ENCODE results near the gene LATS2.
A peak's percentile ranks its signal among the peaks of the same experiment; 100 is the strongest.
"Not testable (repeated sequence)": the region's sequence is repeated elsewhere in the genome, so short reads cannot be mapped to it uniquely, and the experiment has no call there.

Gene LATS2

GRCh38 chr13:20957049-20957620 is 104.3 kb downstream of the LATS2 start:
- ATAC-seq, H3K27ac Mint-ChIP-seq: not testable (repeated sequence)

GRCh38 chr13:20955496-20955895 is 105.9 kb downstream of the LATS2 start:
- Mint-ChIP-seq H3K9me3 (no peaks in the 10 kb centered on the region), H3K36me3 (no peaks in the 10 kb centered on the region), H3K27me3 (peaks cover 22% of the 10 kb centered on the region), H3K27ac (no peak overlapping the region), H3K4me1 (peaks cover 1% of the 10 kb centered on the region), H3K4me3 (no peak overlapping the region)
- no peak for ATAC-seq

More at GRCh38 chr13:20957049-20957620, 104.3 kb downstream of the LATS2 start:
- H3K36me3 Mint-ChIP-seq, H3K9me3 Mint-ChIP-seq, H3K4me3 Mint-ChIP-seq, H3K4me1 Mint-ChIP-seq: not testable (repeated sequence)
- peaks cover 37% of the 10 kb centered on the region for H3K27me3 Mint-ChIP-seq

GRCh38 chr13:20953245-20953931 is 108.0 kb downstream of the LATS2 start:
- no peak for ATAC-seq
- H3K27ac Mint-ChIP-seq = no peak overlapping the region
- H3K4me3 Mint-ChIP-seq = no peak overlapping the region
- H3K9me3 Mint-ChIP-seq = peaks cover 3% of the 10 kb centered on the region
- no peaks in the 10 kb centered on the region for H3K4me1 Mint-ChIP-seq
- H3K27me3 Mint-ChIP-seq = peaks cover 33% of the 10 kb centered on the region
- H3K36me3 Mint-ChIP-seq = no peaks in the 10 kb centered on the region

GRCh38 chr13:20952838-20953237 is 108.5 kb downstream of the LATS2 start:
- H3K27me3 Mint-ChIP-seq = peaks cover 39% of the 10 kb centered on the region
- no peak overlapping the region for H3K4me3 Mint-ChIP-seq
- ATAC-seq = no peak
- no peaks in the 10 kb centered on the region for H3K36me3 Mint-ChIP-seq
- H3K27ac Mint-ChIP-seq = no peak overlapping the region
- H3K4me1 Mint-ChIP-seq = no peaks in the 10 kb centered on the region
- peaks cover 3% of the 10 kb centered on the region for H3K9me3 Mint-ChIP-seq

- Mint-ChIP-seq H3K4me1 (peaks cover 16% of the 10 kb centered on the region), H3K27me3 (peaks cover 61% of the 10 kb centered on the region)
- not testable (repeated sequence) for ATAC-seq, H3K27ac Mint-ChIP-seq, H3K4me3 Mint-ChIP-seq, H3K36me3 Mint-ChIP-seq, H3K9me3 Mint-ChIP-seq
Measured at GRCh38 chr13:20948001-20948400, 113.4 kb downstream of the LATS2 start.

GRCh38 chr13:20945952-20946383 is 115.4 kb downstream of the LATS2 start:
- peaks cover 16% of the 10 kb centered on the region for H3K4me1 Mint-ChIP-seq
- H3K36me3 Mint-ChIP-seq = no peaks in the 10 kb centered on the region
- no peak overlapping the region for H3K27ac Mint-ChIP-seq
- peaks cover 61% of the 10 kb centered on the region for H3K27me3 Mint-ChIP-seq
- H3K9me3 Mint-ChIP-seq = peaks cover 3% of the 10 kb centered on the region
- peak; percentile 31 for ATAC-seq
- no peak overlapping the region for H3K4me3 Mint-ChIP-seq

GRCh38 chr13:20942938-20943559 is 118.3 kb downstream of the LATS2 start:
- Mint-ChIP-seq H3K4me1 (peaks cover 16% of the 10 kb centered on the region), H3K4me3 (no peak overlapping the region), H3K27me3 (peaks cover 61% of the 10 kb centered on the region), H3K9me3 (no peaks in the 10 kb centered on the region), H3K27ac (no peak overlapping the region), H3K36me3 (no peaks in the 10 kb centered on the region)
- no peak for ATAC-seq

GRCh38 chr13:20940511-20940910 is 120.9 kb downstream of the LATS2 start:
- H3K9me3 Mint-ChIP-seq, H3K4me3 Mint-ChIP-seq, H3K27ac Mint-ChIP-seq, H3K36me3 Mint-ChIP-seq, ATAC-seq, H3K4me1 Mint-ChIP-seq: not testable (repeated sequence)
- peaks cover 40% of the 10 kb centered on the region for H3K27me3 Mint-ChIP-seq

GRCh38 chr13:20940083-20940482 is 121.3 kb downstream of the LATS2 start:
- Mint-ChIP-seq H3K27me3 (peaks cover 40% of the 10 kb centered on the region), H3K36me3 (no peaks in the 10 kb centered on the region), H3K4me1 (peaks cover 5% of the 10 kb centered on the region), H3K9me3 (no peaks in the 10 kb centered on the region), H3K27ac (no peak overlapping the region), H3K4me3 (no peak overlapping the region)
- ATAC-seq = no peak

GRCh38 chr13:20939662-20940061 is 121.7 kb downstream of the LATS2 start:
- H3K4me1 Mint-ChIP-seq = peaks cover 5% of the 10 kb centered on the region
- no peak overlapping the region for H3K4me3 Mint-ChIP-seq
- no peak overlapping the region for H3K27ac Mint-ChIP-seq
- H3K27me3 Mint-ChIP-seq = peaks cover 40% of the 10 kb centered on the region
- H3K36me3 Mint-ChIP-seq = no peaks in the 10 kb centered on the region
- no peak for ATAC-seq
- H3K9me3 Mint-ChIP-seq = no peaks in the 10 kb centered on the region

GRCh38 chr13:20938302-20938701 is 123.1 kb downstream of the LATS2 start:
- Mint-ChIP-seq H3K4me3 (no peak overlapping the region), H3K9me3 (no peaks in the 10 kb centered on the region), H3K4me1 (no peaks in the 10 kb centered on the region), H3K27me3 (peaks cover 32% of the 10 kb centered on the region), H3K27ac (no peak overlapping the region), H3K36me3 (no peaks in the 10 kb centered on the region)
- ATAC-seq = no peak

GRCh38 chr13:20927596-20928257 is 133.7 kb downstream of the LATS2 start:
- ATAC-seq = no peak
- H3K4me1 Mint-ChIP-seq = no peaks in the 10 kb centered on the region
- H3K27me3 Mint-ChIP-seq = no peaks in the 10 kb centered on the region
- no peaks in the 10 kb centered on the region for H3K9me3 Mint-ChIP-seq
- H3K27ac Mint-ChIP-seq = no peak overlapping the region
- H3K4me3 Mint-ChIP-seq = no peak overlapping the region
- no peaks in the 10 kb centered on the region for H3K36me3 Mint-ChIP-seq

GRCh38 chr13:20925395-20925790 is 136.0 kb downstream of the LATS2 start:
- H3K4me3 Mint-ChIP-seq, H3K4me1 Mint-ChIP-seq, H3K36me3 Mint-ChIP-seq, H3K27me3 Mint-ChIP-seq, H3K9me3 Mint-ChIP-seq, ATAC-seq, H3K27ac Mint-ChIP-seq: not testable (repeated sequence)

GRCh38 chr13:20924758-20925394 is 136.5 kb downstream of the LATS2 start:
- Mint-ChIP-seq H3K36me3 (no peaks in the 10 kb centered on the region), H3K27me3 (no peaks in the 10 kb centered on the region), H3K4me1 (no peaks in the 10 kb centered on the region), H3K27ac (no peak overlapping the region), H3K9me3 (no peaks in the 10 kb centered on the region), H3K4me3 (no peak overlapping the region)
- ATAC-seq = no peak

GRCh38 chr13:20923272-20923671 is 138.1 kb downstream of the LATS2 start:
- Mint-ChIP-seq H3K27ac (no peak overlapping the region), H3K27me3 (no peaks in the 10 kb centered on the region), H3K9me3 (no peaks in the 10 kb centered on the region), H3K36me3 (no peaks in the 10 kb centered on the region), H3K4me3 (no peak overlapping the region), H3K4me1 (no peaks in the 10 kb centered on the region)
- ATAC-seq = no peak

All from stimulated activated memory B cell treated with anti-CD40 and anti-IgM and Interleukin-4, amounts not matched to agents 10 μg/mL and 1 μg/mL and 100 μg/mL, for 72 hours (primary cell).